Lung (tissue), 16 donors: ENCODE measurements around the gene SIN3B. TPM values are rescaled to one million over a fixed set of nuclear protein-coding genes. Genes with fewer than 3 reads are reported as not detected.
A peak's percentile ranks its signal among the peaks of the same experiment; 100 is the strongest.

Experiments
- ATAC-seq: fragments of 200-7000 bp; cut with Tn5 transposase; one replicate; pipeline ENCODE4 v1.9.1; 2020; ENCODE audit warnings: moderate number of reproducible peaks; ENCODE audit not compliant: insufficient read depth, low FRiP score
- DNase-seq, 3 donors: peaks; one replicate each; pipeline ENCODE4 v3.0.0-alpha.2; 2013 to 2017
- H3K27ac ChIP-seq, 2 donors: one replicate each; pipeline ENCODE4 v1.5.1; 2013; ENCODE audit warnings: mild to moderate bottlenecking in 2 of 2, moderate library complexity in 2 of 2, control low read depth in 1 of 2, inconsistent platforms in 1 of 2, low read depth in 1 of 2, low read length in 1 of 2
- H3K27me3 ChIP-seq, 3 donors: one replicate each; pipeline ENCODE4 v1.5.1; 2013; ENCODE audit warnings: low read length in 2 of 3; ENCODE audit not compliant: control insufficient read depth in 3 of 3, insufficient read depth in 3 of 3
- H3K36me3 ChIP-seq, 4 donors: one replicate each; pipeline ENCODE4 v1.5.1; 2013; ENCODE audit warnings: low read length in 4 of 4, mild to moderate bottlenecking in 1 of 4, moderate library complexity in 1 of 4; ENCODE audit not compliant: control insufficient read depth in 4 of 4, insufficient read depth in 4 of 4
- H3K4me1 ChIP-seq, 5 donors: one replicate each; pipeline ENCODE4 v1.5.1; 2013; ENCODE audit warnings: low read length in 5 of 5, mild to moderate bottlenecking in 2 of 5, moderate library complexity in 1 of 5; ENCODE audit not compliant: control insufficient read depth in 5 of 5, insufficient read depth in 5 of 5
- H3K4me3 ChIP-seq: one replicate; pipeline ENCODE4 v1.5.1; 2013; ENCODE audit warnings: mild to moderate bottlenecking, control low read depth, moderate library complexity
- H3K9ac ChIP-seq, 2 donors: one replicate each; pipeline ENCODE4 v1.5.1; 2013; ENCODE audit warnings: low read length in 2 of 2, control low read depth in 1 of 2; ENCODE audit not compliant: insufficient read depth in 1 of 2
- H3K9me3 ChIP-seq, 4 donors: one replicate each; pipeline ENCODE4 v1.5.1; 2013; ENCODE audit warnings: low read length in 3 of 4, mild to moderate bottlenecking in 1 of 4, moderate library complexity in 1 of 4; ENCODE audit not compliant: control insufficient read depth in 4 of 4, insufficient read depth in 3 of 4
- CTCF ChIP-seq: IDR thresholded peaks from 2 replicates; pipeline ENCODE4 v1.5.1; 2012; ENCODE audit warnings: mild to moderate bottlenecking; ENCODE audit errors: control extremely low read depth, extremely low read depth
- WGBS, 2 donors: extraction: QIAGEN DNeasy Blood & Tissue Kit; methylation state at CpG; one replicate each; pipeline ENCODE4 v1.1.7; 2013; 5-methylcytosine and 5-hydroxymethylcytosine counted together
- long read RNA-seq, 5 donors: transcript quantifications; one replicate each; lab custom pipeline, GENCODE V29; 2026
- polyA plus RNA-seq, 2 donors: library from polyadenylated mRNA; stranded (reverse); fragments of 200-250 nt; gene quantifications; one replicate each; pipeline ENCODE4 v1.2.1, GENCODE V29; 2013
- total RNA-seq, 2 donors: library from RNA; depleted of rRNA in 1 of 2; stranded (reverse); fragments of >200 nt in 1 of 2; gene quantifications; one replicate each; pipeline ENCODE4 v1.2.1, GENCODE V29; 2014 to 2021
- donor health status: control.
- donor health status: control.
- donor health status: Bipolar disorder and iron deficiency.
- donor health status: healthy.
- donor health status: DM: yes; HTN: yes; CAD: no.

Gene SIN3B
- 10 to 100 TPM; 60.8 to 63.9 TPM for total RNA-seq
- polyA plus RNA-seq = 10 to 100 TPM; 29.5 to 48.1 TPM
- long read RNA-seq, donor 1, full-length matches to known transcripts = 17 of 28 reads
- long read RNA-seq, donor 1, partial matches to known transcripts = 11 of 28 reads
- long read RNA-seq, donor 1, other reads (novel, unspliced or antisense) = 0 of 28 reads
- long read RNA-seq, donor 2, partial matches to known transcripts = 0 of 1 reads
- long read RNA-seq, donor 2, other reads (novel, unspliced or antisense) = 0 of 1 reads
- long read RNA-seq, donor 3, partial matches to known transcripts = 6 of 11 reads
- long read RNA-seq, donor 3, other reads (novel, unspliced or antisense) = 0 of 11 reads
- long read RNA-seq, donor 4, partial matches to known transcripts = 0 of 3 reads
- long read RNA-seq, donor 4, other reads (novel, unspliced or antisense) = 0 of 3 reads
- long read RNA-seq, donor 5, full-length matches to known transcripts = 16 of 55 reads
- long read RNA-seq, donor 5, partial matches to known transcripts = 39 of 55 reads
- long read RNA-seq, donor 5, other reads (novel, unspliced or antisense) = 0 of 55 reads

- Histone ChIP-seq H3K27ac (peak within 1 kb of the TSS; percentile 51 to 71), H3K9ac (peak within 1 kb of the TSS; percentile 55 to 77), H3K36me3 (peaks cover 8 to 19% (median 16%) of the 10 kb centered on the region in 4 donors), H3K4me3 (peak within 1 kb of the TSS; percentile 76), H3K4me1 (peaks cover 0 to 22% (median 5%) of the 10 kb centered on the region in 5 donors), H3K27me3 (no peaks in the 10 kb centered on the region), H3K9me3 (no peaks in the 10 kb centered on the region)
- 2 to 3% methylated on average over 38 to 63 of the region's 63 CpGs for WGBS, 2 donors
- peak; percentile 92 to 93 (median 92) for DNase-seq
- peak; percentile 74 for ATAC-seq
- no peak for TF ChIP-seq CTCF
Measured at GRCh38 chr19:16829010-16829821, at the start of gene SIN3B. SIN3B (plus strand) TSS chr19:16829398; CDS start chr19:16829421, 23 bp downstream.

- Histone ChIP-seq H3K27ac (no peak overlapping the region), H3K9me3 (no peaks in the 10 kb centered on the region), H3K4me3 (no peak overlapping the region), H3K27me3 (no peaks in the 10 kb centered on the region), H3K9ac (no peak overlapping the region), H3K36me3 (no peaks in the 10 kb centered on the region), H3K4me1 (no peaks in the 10 kb centered on the region)
- no peak for ATAC-seq
- no peak for TF ChIP-seq CTCF
- DNase-seq = peak; percentile 13 to 33 (median 15)
- whole genome bisulfite sequencing, 2 donors = 60 to 61% methylated on average over 3 of the region's 3 CpGs
Measured at GRCh38 chr19:16779539-16780163, 49.5 kb upstream of the SIN3B start.

GRCh38 chr19:16782719-16783118 lies 46.5 kb upstream of the SIN3B start:
- 81 to 85% methylated on average over 1 of the region's 1 CpG for WGBS, 2 donors
- Histone ChIP-seq H3K4me3 (no peak overlapping the region), H3K4me1 (no peaks in the 10 kb centered on the region), H3K27me3 (no peaks in the 10 kb centered on the region), H3K9ac (no peak overlapping the region), H3K9me3 (no peaks in the 10 kb centered on the region), H3K27ac (no peak overlapping the region), H3K36me3 (no peaks in the 10 kb centered on the region)
- ATAC-seq (no peak), DNase-seq (no peak)
- no peak for TF ChIP-seq CTCF
